HL-60 (cell line): ENCODE measurements around the gene LY6G5B.

Source experiments
- DNase-seq, 2 experiments: peaks; one replicate each; pipeline ENCODE4 v3.0.0-alpha.2; 2010 to 2020; ENCODE audit warnings: low read depth in 1 of 2, low spot score in 1 of 2
- H3K27ac ChIP-seq: fragments of 250-450 bp; sonication (Bioruptor Pico); replicated peaks from 2 replicates; pipeline ENCODE4 v1.5.1; 2020; ENCODE audit warnings: mild to moderate bottlenecking, moderate library complexity
- H3K27me3 ChIP-seq: fragments of 250-450 bp; sonication (Bioruptor Pico); 2 replicates; pipeline ENCODE4 v1.5.1; 2021; ENCODE audit warnings: mild to moderate bottlenecking, moderate library complexity; ENCODE audit not compliant: insufficient read depth, poor library complexity, severe bottlenecking
- H3K4me3 ChIP-seq: replicated peaks from 2 replicates; pipeline ENCODE4 v1.5.1; 2011; ENCODE audit warnings: mild to moderate bottlenecking, control low read depth, low read length; ENCODE audit not compliant: insufficient read depth
- GABPA ChIP-seq: IDR thresholded peaks from 2 replicates; pipeline ENCODE4 v1.6.1; 2012; ENCODE audit warnings: low read depth
- POLR2AphosphoS5 ChIP-seq: IDR thresholded peaks from 2 replicates; pipeline ENCODE4 v1.6.1; 2012; ENCODE audit warnings: low read depth
- REST ChIP-seq: IDR thresholded peaks from 2 replicates; pipeline ENCODE4 v1.6.1; 2012; ENCODE audit warnings: low read depth; ENCODE audit not compliant: insufficient replicate concordance
- SPI1 ChIP-seq: IDR thresholded peaks from 2 replicates; pipeline ENCODE4 v1.6.1; 2012; ENCODE audit warnings: low read depth, mild to moderate bottlenecking, borderline replicate concordance
- TF ChIP-seq, protein P1 (sequence below): IDR thresholded peaks from one replicate; pipeline ENCODE4 v1.5.1; 2011; ENCODE audit warnings: low read length, control low read depth, inconsistent platforms; ENCODE audit not compliant: insufficient read depth

The LY6G5B gene

DNA sequence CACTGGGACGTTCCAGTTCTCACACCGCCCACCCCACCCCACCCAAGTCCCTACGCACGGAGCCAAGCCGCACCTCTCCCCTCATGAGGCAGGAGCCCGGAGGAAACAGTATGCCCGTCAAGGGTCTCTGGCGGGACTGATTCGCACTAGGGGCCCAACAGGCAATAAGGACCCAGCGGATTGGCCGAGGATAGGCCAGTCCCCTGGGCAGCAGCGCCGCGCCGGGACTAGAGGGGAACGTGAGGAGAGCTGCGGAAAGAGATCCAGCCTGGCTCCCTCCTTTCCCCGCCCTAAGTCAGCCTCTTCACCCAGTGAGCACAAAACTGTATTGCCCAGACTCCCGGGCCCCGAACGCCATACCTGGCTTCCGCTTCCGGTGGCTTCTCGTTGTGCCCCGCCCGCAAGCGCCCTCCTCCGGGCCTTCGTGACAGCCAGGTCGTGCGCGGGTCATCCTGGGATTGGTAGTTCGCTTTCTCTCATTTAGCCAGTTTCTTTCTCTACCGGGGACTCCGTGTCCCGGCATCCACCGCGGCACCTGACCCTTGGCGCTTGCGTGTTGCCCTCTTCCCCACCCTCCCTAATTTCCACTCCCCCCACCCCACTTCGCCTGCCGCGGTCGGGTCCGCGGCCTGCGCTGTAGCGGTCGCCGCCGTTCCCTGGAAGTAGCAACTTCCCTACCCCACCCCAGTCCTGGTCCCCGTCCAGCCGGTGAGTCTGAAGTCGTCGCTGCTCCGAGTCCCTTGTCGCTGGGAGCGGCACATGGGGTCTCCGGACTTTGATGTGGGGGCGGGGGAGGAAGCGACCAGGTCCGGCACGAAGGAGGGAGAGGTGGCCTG lies 4.1 kb upstream of the LY6G5B start, which contains the start of gene CSNK2B:
CSNK2B (plus strand) TSS at position 580 of the 836 bp plus-strand sequence. CDS start 752 bp downstream, outside the sequence.
- Histone ChIP-seq H3K27ac (peak within 1 kb of the TSS; percentile 100), H3K4me3 (peak within 1 kb of the TSS; percentile 85), H3K27me3 (no peaks in the 10 kb centered on the region)
- TF ChIP-seq SPI1 (no peak; the same call in none of the 2 replicates), GABPA (peak; percentile 89), POLR2AphosphoS5 (peak; percentile 53), REST (peak; percentile 47)
- TF ChIP-seq, protein P1, sequence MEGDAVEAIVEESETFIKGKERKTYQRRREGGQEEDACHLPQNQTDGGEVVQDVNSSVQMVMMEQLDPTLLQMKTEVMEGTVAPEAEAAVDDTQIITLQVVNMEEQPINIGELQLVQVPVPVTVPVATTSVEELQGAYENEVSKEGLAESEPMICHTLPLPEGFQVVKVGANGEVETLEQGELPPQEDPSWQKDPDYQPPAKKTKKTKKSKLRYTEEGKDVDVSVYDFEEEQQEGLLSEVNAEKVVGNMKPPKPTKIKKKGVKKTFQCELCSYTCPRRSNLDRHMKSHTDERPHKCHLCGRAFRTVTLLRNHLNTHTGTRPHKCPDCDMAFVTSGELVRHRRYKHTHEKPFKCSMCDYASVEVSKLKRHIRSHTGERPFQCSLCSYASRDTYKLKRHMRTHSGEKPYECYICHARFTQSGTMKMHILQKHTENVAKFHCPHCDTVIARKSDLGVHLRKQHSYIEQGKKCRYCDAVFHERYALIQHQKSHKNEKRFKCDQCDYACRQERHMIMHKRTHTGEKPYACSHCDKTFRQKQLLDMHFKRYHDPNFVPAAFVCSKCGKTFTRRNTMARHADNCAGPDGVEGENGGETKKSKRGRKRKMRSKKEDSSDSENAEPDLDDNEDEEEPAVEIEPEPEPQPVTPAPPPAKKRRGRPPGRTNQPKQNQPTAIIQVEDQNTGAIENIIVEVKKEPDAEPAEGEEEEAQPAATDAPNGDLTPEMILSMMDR: no peak
- peak; percentile 98 to 99 for DNase-seq

DNA sequence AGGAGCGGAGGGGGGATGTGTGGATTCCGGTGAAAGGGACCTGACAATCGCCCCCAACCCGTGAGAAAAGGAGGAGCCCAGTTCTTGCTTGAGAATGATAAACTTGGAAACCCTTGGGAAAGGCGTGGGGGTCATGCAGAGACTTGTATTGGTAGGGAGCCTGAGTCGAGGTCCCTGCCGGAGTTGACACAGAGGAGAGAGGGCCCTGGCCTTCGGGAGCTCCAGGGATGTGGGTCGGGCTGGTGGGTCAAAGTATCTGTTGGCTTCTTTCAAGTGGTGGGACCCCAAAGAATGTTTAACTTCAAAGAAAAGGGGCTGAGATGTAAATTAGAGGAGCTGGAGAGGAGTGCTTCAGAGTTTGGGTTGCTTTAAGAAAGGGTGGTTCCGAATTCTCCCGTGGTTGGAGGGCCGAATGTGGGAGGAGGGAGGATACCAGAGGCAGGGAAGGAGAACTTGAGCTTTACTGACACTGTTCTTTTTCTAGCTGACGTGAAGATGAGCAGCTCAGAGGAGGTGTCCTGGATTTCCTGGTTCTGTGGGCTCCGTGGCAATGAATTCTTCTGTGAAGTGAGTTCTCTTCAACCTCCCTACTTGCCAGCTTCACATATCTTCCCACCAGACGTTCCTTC lies 3.3 kb upstream of the LY6G5B start:
- Histone ChIP-seq H3K4me3 (peak overlapping the region; percentile 85), H3K27me3 (no peaks in the 10 kb centered on the region), H3K27ac (peak overlapping the region; percentile 100)
- TF ChIP-seq REST: no peak
- no peak for TF ChIP-seq SPI1
- no peak for TF ChIP-seq POLR2AphosphoS5
- no peak for TF ChIP-seq GABPA
- TF ChIP-seq, protein P1: no peak
- DNase-seq: no peak

DNA sequence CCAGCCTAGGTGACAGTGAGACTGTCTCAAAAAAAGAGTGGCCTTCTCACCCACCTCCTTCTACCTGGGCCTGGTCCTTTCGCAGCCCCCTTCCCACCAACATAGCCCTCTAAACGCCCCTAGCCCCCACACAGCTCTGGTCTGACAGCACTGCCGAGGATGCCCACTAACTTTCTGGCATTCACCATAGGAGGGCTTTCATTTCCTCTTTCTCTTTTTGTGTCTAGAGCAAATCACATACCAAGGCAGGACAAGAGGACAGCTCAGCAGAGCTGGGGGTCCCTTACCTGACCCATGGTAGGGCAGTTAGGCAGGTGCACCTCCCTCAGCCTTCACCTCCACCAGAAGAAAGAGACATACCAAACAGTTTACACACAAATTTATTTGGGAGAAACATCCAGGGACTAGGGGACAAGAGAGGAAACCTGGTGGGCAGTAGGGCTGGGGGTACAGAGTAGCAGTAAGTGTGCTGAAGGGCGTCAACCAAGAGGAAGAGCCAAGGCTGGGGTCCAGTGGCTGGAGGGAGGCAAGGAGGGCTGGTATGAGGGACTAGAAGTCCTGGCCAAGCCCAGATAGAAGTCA lies 6.6 kb downstream of the LY6G5B start:
- TF ChIP-seq, protein P1: no peak
- TF ChIP-seq GABPA (no peak), REST (no peak), POLR2AphosphoS5 (no peak), SPI1 (peak; percentile 45; the same call in 1 of the 2 replicates)
- no peak overlapping the region for H3K27ac ChIP-seq
- no peak overlapping the region for H3K4me3 ChIP-seq
- DNase-seq: no peak
- no peaks in the 10 kb centered on the region for H3K27me3 ChIP-seq
